CD14-positive monocyte (primary cell): Measurements from ENCODE around the gene MRPS35. TPM values are rescaled to one million over a fixed set of nuclear protein-coding genes. Genes with fewer than 3 reads are reported as not detected.

Experiments
- DNase-seq, 3 donors: peaks; one replicate each; pipeline ENCODE4 v3.0.0-alpha.2; 2011 to 2022
- H2AFZ ChIP-seq: 2 replicates; pipeline ENCODE4 v1.6.0; 2012; ENCODE audit warnings: mild to moderate bottlenecking, low read depth, low read length, inconsistent platforms; ENCODE audit not compliant: insufficient read depth, poor library complexity, severe bottlenecking
- H3K27ac ChIP-seq, 2 donors: 1 replicate in 1 of 2; 2 replicates in 1 of 2; pipeline ENCODE4 v1.5.1; 2012 to 2013; ENCODE audit warnings: low read length in 2 of 2, control low read depth in 1 of 2, inconsistent platforms in 1 of 2, low read depth in 1 of 2, mild to moderate bottlenecking in 1 of 2
- H3K27me3 ChIP-seq, 2 donors: one replicate each; pipeline versions ENCODE4 v1.6.0 to v1.6.1; 2011 to 2013; ENCODE audit warnings: low read length in 2 of 2; ENCODE audit not compliant: control insufficient read depth in 2 of 2, insufficient read depth in 2 of 2
- H3K36me3 ChIP-seq, 2 donors: replicated peaks in 1 of 2; 1 replicate in 1 of 2; 2 replicates in 1 of 2; pipeline versions ENCODE4 v1.5.1 to v1.6.1; 2012 to 2013; ENCODE audit warnings: low read length in 2 of 2, control low read depth in 1 of 2, inconsistent platforms in 1 of 2, mild to moderate bottlenecking in 1 of 2; ENCODE audit not compliant: insufficient read depth in 2 of 2, control insufficient read depth in 1 of 2
- H3K4me1 ChIP-seq, 2 donors: 1 replicate in 1 of 2; 2 replicates in 1 of 2; pipeline versions ENCODE4 v1.5.1 to v1.6.1; 2012 to 2013; ENCODE audit warnings: low read length in 2 of 2, control low read depth in 1 of 2, inconsistent platforms in 1 of 2, mild to moderate bottlenecking in 1 of 2, moderate library complexity in 1 of 2; ENCODE audit not compliant: insufficient read depth in 2 of 2, control insufficient read depth in 1 of 2
- H3K4me2 ChIP-seq: replicated peaks from 2 replicates; pipeline ENCODE3; 2012; ENCODE audit warnings: low read length, moderate library complexity, mild to moderate bottlenecking; ENCODE audit not compliant: poor library complexity, severe bottlenecking; ENCODE audit errors: extremely low read depth
- H3K4me3 ChIP-seq, 3 experiments: fragments of 200-600 bp in 1 of 3; sonication (generic) in 1 of 3; replicated peaks in 1 of 3; 1 replicate in 2 of 3; 2 replicates in 1 of 3; pipeline ENCODE4 v1.5.1; 2011 to 2013; ENCODE audit warnings: low read length in 3 of 3, mild to moderate bottlenecking in 3 of 3, control low read depth in 2 of 3, low read depth in 2 of 3, inconsistent platforms in 1 of 3, moderate library complexity in 1 of 3
- H3K79me2 ChIP-seq: 2 replicates; pipeline ENCODE4 v1.6.0; 2012; ENCODE audit warnings: mild to moderate bottlenecking, control low read depth, inconsistent platforms, low read length, moderate library complexity; ENCODE audit not compliant: insufficient read depth
- H3K9ac ChIP-seq: 2 replicates; pipeline ENCODE4 v1.6.0; 2017; ENCODE audit warnings: low read length, mild to moderate bottlenecking; ENCODE audit not compliant: insufficient read depth, poor library complexity, severe bottlenecking
- H3K9me3 ChIP-seq, 2 donors: replicated peaks in 1 of 2; 1 replicate in 1 of 2; 2 replicates in 1 of 2; pipeline versions ENCODE4 v1.5.1 to v1.6.1; 2012 to 2013; ENCODE audit warnings: low read length in 2 of 2, control low read depth in 1 of 2; ENCODE audit not compliant: control insufficient read depth in 1 of 2, insufficient read depth in 1 of 2
- H4K20me1 ChIP-seq: 2 replicates; pipeline ENCODE4 v1.6.0; 2012; ENCODE audit warnings: mild to moderate bottlenecking, low read length, control low read depth, moderate library complexity; ENCODE audit not compliant: insufficient read depth
- H3K27ac Mint-ChIP-seq, 7 donors: one replicate each; pipeline ENCODE4 v1.8.0; 2020; ENCODE audit warnings: mild to moderate bottlenecking in 7 of 7, mixed read lengths in 7 of 7, moderate library complexity in 6 of 7, inconsistent platforms in 2 of 7
- H3K27me3 Mint-ChIP-seq, 3 donors: one replicate each; pipeline ENCODE4 v1.8.0; 2021 to 2022; ENCODE audit warnings: low read depth in 3 of 3, mild to moderate bottlenecking in 3 of 3, mixed read lengths in 3 of 3, moderate library complexity in 3 of 3, inconsistent platforms in 1 of 3
- H3K36me3 Mint-ChIP-seq, 2 donors: one replicate each; pipeline ENCODE4 v1.8.0; 2020; ENCODE audit warnings: mixed read lengths in 2 of 2, inconsistent platforms in 1 of 2, mild to moderate bottlenecking in 1 of 2
- H3K4me1 Mint-ChIP-seq: one replicate; pipeline ENCODE4 v1.8.0; 2020; ENCODE audit warnings: mild to moderate bottlenecking, mixed read lengths
- H3K4me3 Mint-ChIP-seq, 2 donors: one replicate each; pipeline ENCODE4 v1.8.0; 2020; ENCODE audit warnings: mild to moderate bottlenecking in 2 of 2, mixed read lengths in 2 of 2, moderate library complexity in 1 of 2
- H3K9me3 Mint-ChIP-seq, 7 donors: one replicate each; pipeline ENCODE4 v1.8.0; 2020 to 2022; ENCODE audit warnings: mixed read lengths in 7 of 7, mild to moderate bottlenecking in 6 of 7, moderate library complexity in 6 of 7, inconsistent platforms in 2 of 7
- CTCF ChIP-seq: fragments of 200-600 bp; IDR thresholded peaks from one replicate; pipeline ENCODE4 v1.8.0; 2022; ENCODE audit warnings: antibody characterized with exemption, mild to moderate bottlenecking
- WGBS: methylation state at CpG from one replicate; pipeline ENCODE4 v1.1.5; 2013; ENCODE audit warnings: missing lambda C conversion rate; ENCODE audit not compliant: insufficient coverage; 5-methylcytosine and 5-hydroxymethylcytosine counted together
- intact Hi-C, 2 donors: fragments of 100-400 bp; cut with micrococcal nuclease; formaldehyde crosslinking; loops; one replicate each; pipeline versions ENCODE4 v1.15.0 to v1.15.1; 2023
- polyA plus RNA-seq, 3 donors: library from polyadenylated mRNA; depleted of rRNA in 1 of 3; unstranded in 2 of 3; stranded (reverse) in 1 of 3; fragments of 300-500 nt in 2 of 3; fragments of >200 nt in 1 of 3; fragmentation: Illumina TruSeq in 2 of 3; gene quantifications; 1 replicate in 2 of 3; 2 replicates in 1 of 3; pipeline ENCODE4 v1.2.3, GENCODE V29; 2012 to 2021

MRPS35 gene
- polyA plus RNA-seq, 3 donors: 16.6 to 51.8 (median 46.1) TPM

GRCh38 chr12:27796128-27796527, 85.5 kb downstream of the MRPS35 start:
- Mint-ChIP-seq H3K4me3 (no peak overlapping the region), H3K36me3 (peaks cover 70 to 85% of the 10 kb centered on the region in 2 donors), H3K9me3 (no peaks in the 10 kb centered on the region), H3K27me3 (no peaks in the 10 kb centered on the region), H3K27ac (no peak overlapping the region), H3K4me1 (no peaks in the 10 kb centered on the region)
- Histone ChIP-seq H4K20me1 (no peaks in the 10 kb centered on the region), H3K27me3 (no peaks in the 10 kb centered on the region), H3K9ac (no peak overlapping the region), H3K9me3 (no peaks in the 10 kb centered on the region), H3K4me3 (no peak overlapping the region), H2AFZ (no peak overlapping the region), H3K4me2 (no peak overlapping the region), H3K27ac (no peak overlapping the region), H3K36me3 (peaks cover 52 to 93% of the 10 kb centered on the region in 2 donors), H3K4me1 (no peaks in the 10 kb centered on the region), H3K79me2 (no peaks in the 10 kb centered on the region)
- intact Hi-C loops: no loop called here
- TF ChIP-seq CTCF: no peak
- WGBS: 100% methylated on average over 3 of the region's 7 CpGs
- DNase-seq: no peak

GRCh38 chr12:27797301-27798025, 86.8 kb downstream of the MRPS35 start:
- DNase-seq: no peak
- Mint-ChIP-seq H3K4me3 (no peak overlapping the region), H3K4me1 (no peaks in the 10 kb centered on the region), H3K27me3 (no peaks in the 10 kb centered on the region), H3K27ac (peak overlapping the region in 1 of 7 donors; percentile 4), H3K36me3 (peaks cover 60 to 72% of the 10 kb centered on the region in 2 donors), H3K9me3 (no peaks in the 10 kb centered on the region)
- no peak for TF ChIP-seq CTCF
- Histone ChIP-seq H3K4me1 (no peaks in the 10 kb centered on the region), H3K4me3 (no peak overlapping the region), H3K79me2 (no peaks in the 10 kb centered on the region), H3K9ac (no peak overlapping the region), H4K20me1 (no peaks in the 10 kb centered on the region), H3K9me3 (no peaks in the 10 kb centered on the region), H3K27me3 (no peaks in the 10 kb centered on the region), H2AFZ (no peak overlapping the region), H3K27ac (no peak overlapping the region), H3K36me3 (peaks cover 43 to 84% of the 10 kb centered on the region in 2 donors), H3K4me2 (no peak overlapping the region)
- intact Hi-C loops: no loop called here
- over 99% methylated on average over 18 of the region's 24 CpGs for WGBS
